RWPE1 (cell line): ENCODE data around the gene ZNF823.

Experiments used
- CTCF ChIA-PET: fragments of 350-600 bp; sonication (Branson Sonifier 250); formaldehyde crosslinking; extraction: SDS; loops from one replicate; lab custom pipeline; 2021; lab: Yijun Ruan, JAX
- POLR2A ChIA-PET: fragments of 400-600 bp; formaldehyde crosslinking; extraction: SDS; loops from one replicate; lab custom pipeline; 2020; ENCODE audit warnings: antibody characterized with exemption; ENCODE audit not compliant: low non-redundant PET; lab: Yijun Ruan, JAX
- DNase-seq: peaks from one replicate; pipeline ENCODE4 v3.0.0; 2012; ENCODE audit warnings: low spot score
- H3K27ac ChIP-seq: fragments of 450-650 bp; 2 replicates; pipeline ENCODE4 v1.5.1; 2017
- TF ChIP-seq, protein P1 (sequence below): fragments of 450-650 bp; conservative IDR thresholded peaks from 2 replicates; pipeline ENCODE4 v1.5.1; 2017; ENCODE audit warnings: low read depth, mild to moderate bottlenecking

Gene ZNF823

DNA sequence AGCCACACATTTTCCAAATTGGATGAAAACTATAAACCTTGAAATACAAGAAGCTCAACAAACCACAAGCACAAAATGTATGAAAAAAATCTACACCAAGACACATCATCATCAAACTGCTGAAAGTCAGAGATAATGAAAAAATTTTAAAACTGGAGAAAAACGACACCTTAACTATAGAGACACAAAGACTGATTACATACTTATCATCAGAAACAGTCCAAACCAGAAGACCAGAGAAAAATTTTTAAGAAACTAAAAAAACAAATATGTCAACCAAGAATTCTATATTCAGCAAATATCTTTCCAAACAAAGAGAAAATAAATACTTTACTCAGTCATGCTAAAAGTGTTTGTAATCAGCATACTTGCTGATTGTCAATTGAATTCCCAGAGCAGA is 8.5 kb upstream of the ZNF823 start:
- DNase-seq = no peak
- POLR2A ChIA-PET = no interaction called here
- no peak overlapping the region for H3K27ac ChIP-seq
- TF ChIP-seq, protein P1, sequence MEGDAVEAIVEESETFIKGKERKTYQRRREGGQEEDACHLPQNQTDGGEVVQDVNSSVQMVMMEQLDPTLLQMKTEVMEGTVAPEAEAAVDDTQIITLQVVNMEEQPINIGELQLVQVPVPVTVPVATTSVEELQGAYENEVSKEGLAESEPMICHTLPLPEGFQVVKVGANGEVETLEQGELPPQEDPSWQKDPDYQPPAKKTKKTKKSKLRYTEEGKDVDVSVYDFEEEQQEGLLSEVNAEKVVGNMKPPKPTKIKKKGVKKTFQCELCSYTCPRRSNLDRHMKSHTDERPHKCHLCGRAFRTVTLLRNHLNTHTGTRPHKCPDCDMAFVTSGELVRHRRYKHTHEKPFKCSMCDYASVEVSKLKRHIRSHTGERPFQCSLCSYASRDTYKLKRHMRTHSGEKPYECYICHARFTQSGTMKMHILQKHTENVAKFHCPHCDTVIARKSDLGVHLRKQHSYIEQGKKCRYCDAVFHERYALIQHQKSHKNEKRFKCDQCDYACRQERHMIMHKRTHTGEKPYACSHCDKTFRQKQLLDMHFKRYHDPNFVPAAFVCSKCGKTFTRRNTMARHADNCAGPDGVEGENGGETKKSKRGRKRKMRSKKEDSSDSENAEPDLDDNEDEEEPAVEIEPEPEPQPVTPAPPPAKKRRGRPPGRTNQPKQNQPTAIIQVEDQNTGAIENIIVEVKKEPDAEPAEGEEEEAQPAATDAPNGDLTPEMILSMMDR = no peak
- CTCF ChIA-PET = interaction anchor here (0.6 to 0.7 kb wide), 2 partner anchors 12 to 657 kb away, joined by 3 read pairs; no protein-coding TSS in a partner anchor

DNA sequence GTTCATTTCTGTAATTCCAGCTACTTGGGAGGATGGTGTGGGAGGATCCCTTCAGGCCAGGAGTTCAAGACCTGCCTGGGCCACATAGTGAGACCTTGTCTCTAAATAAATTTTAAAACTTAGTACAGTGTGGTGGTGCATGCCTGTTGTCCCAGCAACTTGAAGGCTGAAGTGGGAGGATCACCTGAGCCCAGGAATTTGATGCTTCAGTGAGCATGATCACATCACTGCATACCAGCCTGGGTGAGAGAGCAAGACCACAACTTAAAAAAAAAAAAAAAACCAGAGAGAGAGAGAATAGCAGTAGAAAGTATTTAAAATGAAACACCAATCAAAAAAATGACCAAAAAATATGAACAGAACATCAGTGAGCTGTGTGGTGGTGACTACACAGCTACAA is 7.1 kb upstream of the ZNF823 start:
- no peak for DNase-seq
- TF ChIP-seq, protein P1 = no peak
- ChIA-PET POLR2A (no interaction called here), CTCF (interaction anchor here (0.7 kb wide), 1 partner anchor 49 kb away, joined by 3 read pairs; no protein-coding TSS in a partner anchor)
- no peak overlapping the region for H3K27ac ChIP-seq

DNA sequence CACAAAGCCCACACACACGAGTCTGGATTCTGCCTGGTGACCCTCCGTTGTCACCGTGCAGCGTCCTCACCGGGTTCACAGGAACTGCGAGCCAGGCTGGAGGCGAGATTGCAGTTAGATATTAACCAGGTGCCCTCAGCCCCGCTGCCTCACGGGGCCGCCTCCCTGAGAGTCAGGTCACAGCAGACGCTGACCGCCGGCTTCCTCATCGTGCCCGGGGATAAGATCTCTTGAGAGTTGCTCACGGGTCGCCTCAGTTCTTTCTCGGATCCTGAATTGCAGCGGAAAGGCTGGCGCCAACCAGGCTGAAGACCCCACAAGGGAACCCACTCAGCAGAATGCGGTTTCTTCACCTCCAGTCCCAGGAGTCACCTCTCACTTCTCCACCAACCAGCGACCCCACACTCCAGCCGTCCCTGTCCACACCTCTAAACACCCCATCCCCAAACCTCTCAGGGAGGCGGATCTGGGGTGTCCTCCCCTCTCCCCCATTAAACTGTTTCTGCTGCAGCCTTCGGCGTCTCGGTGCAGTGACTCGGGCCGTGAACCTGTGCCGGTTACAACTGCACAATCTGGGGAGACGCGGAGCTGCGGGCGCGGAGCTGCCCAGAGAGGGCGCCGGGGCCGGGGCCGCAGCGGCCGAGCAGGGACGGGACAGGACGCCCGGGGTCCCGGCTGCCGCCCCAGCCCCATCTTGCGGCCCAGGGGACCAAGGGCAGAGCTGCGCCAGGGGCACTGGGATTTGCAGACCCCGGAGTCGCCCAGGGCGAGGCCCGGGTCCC is 591 bp downstream of the ZNF823 start:
- peak overlapping the region; percentile 84 for H3K27ac ChIP-seq
- no peak for DNase-seq
- ChIA-PET POLR2A (interaction anchor here (0.6 kb wide), 1 partner anchor 418 kb away, joined by 4 read pairs; the partner anchor contains the start of gene ZNF625), CTCF (interaction anchor here (1.1 kb wide), 1 partner anchor 38 kb away, joined by 5 read pairs; no protein-coding TSS in a partner anchor)
- TF ChIP-seq, protein P1 = no peak

DNA sequence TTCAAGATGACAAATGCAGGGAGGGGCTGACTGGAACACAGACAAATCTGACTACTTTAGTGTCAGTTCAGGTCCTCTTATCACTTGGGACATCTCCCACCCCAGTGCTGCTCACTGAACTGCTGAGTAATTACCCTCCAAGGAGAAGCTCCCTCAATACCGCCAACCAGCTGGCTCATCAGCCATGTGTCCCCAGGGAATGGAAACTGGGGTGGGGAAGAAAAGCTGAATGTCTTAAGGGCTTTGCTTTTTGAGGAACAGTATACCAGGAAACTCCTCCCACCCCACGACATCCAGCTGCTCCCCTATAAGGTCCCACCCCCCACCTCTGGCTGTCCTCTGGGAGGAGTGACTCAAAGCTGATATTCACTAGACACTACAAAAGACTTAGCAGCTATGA is 2.0 kb downstream of the ZNF823 start:
- DNase-seq = peak; percentile 26
- CTCF ChIA-PET = interaction anchor here (0.8 kb wide), 1 partner anchor 37 kb away, joined by 3 read pairs; no protein-coding TSS in a partner anchor
- POLR2A ChIA-PET = no interaction called here
- TF ChIP-seq, protein P1 = no peak
- peak overlapping the region; percentile 84; the same call in 1 of the 2 replicates for H3K27ac ChIP-seq

DNA sequence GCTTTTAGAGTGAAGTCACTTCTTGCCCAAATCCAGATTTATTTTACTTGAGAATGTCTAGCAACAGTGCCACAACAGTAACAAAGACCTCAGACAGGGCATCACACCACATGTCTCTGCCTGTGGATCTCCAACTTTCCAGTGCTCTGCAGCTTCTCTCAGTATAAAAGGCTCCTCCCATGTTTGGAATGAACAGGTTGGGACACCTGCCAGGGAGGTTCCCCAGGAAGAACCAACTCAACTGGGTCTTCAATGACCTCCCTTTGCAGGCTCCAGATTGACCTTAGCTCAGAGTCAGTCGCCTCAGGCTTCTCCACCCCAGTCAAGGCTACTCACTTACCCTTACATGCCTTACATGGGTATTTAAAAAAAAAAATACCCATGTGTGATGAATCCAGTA is 3.4 kb downstream of the ZNF823 start:
- ChIA-PET CTCF (interaction anchor here (0.6 kb wide), 2 partner anchors 12 to 946 kb away, joined by 3 read pairs; partner anchors contain the start of gene DHPS), POLR2A (no interaction called here)
- TF ChIP-seq, protein P1 = no peak
- peak overlapping the region; percentile 59 for H3K27ac ChIP-seq
- peak; percentile 43 for DNase-seq

DNA sequence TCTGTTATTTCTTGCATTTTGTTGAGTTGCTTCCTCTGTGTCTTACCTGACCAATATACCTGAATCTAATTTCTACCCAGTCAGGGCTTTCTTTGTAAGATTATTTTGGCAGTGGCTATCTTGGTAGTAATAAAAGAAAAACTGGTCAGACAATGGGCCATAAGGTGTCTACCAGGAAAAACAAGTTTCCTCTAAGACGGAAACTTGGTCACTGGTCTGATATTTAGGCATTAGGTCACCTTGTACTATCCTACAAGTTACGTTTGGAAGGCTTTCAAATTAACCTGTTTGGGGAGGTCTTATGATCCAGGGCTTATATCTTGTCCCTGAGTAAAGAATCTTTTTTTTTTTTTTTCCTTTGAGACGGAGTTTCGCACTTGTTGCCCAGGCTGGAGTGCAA is 9.2 kb downstream of the ZNF823 start:
- DNase-seq = no peak
- CTCF ChIA-PET = no interaction called here
- no peak overlapping the region for H3K27ac ChIP-seq
- TF ChIP-seq, protein P1 = no peak
- POLR2A ChIA-PET = no interaction called here
